Activated CD8-positive, alpha-beta memory T cell treated with anti-CD3 and anti-CD28 coated beads, Interleukin-2, amount 10 ng/mL, durations not matched to agents 7 days and 5 days (primary cell): ENCODE measurements around the gene KRTAP22-2. TPM values are rescaled to one million over a fixed set of nuclear protein-coding genes. Genes with fewer than 3 reads are reported as not detected.

Source experiments
- ATAC-seq: fragments of 150-1000 bp; cut with Tn5 transposase; one replicate; pipeline ENCODE4 v1.10.0; 2021; ENCODE audit warnings: moderate library complexity
- CTCF ChIA-PET: fragments of 350-600 bp; sonication (Branson Sonifier 250); formaldehyde crosslinking; loops from one replicate; lab custom pipeline; 2021; ENCODE audit warnings: antibody characterized with exemption; lab: Charles Lee
- DNase-seq: peaks from one replicate; pipeline ENCODE4 v3.0.0-alpha.2; 2020
- H3K27ac Mint-ChIP-seq: one replicate; pipeline ENCODE4 v1.8.0; 2021; ENCODE audit warnings: mild to moderate bottlenecking, mixed read lengths
- H3K27me3 Mint-ChIP-seq: one replicate; pipeline ENCODE4 v1.8.0; 2021; ENCODE audit warnings: mixed read lengths
- H3K36me3 Mint-ChIP-seq: one replicate; pipeline ENCODE4 v1.8.0; 2021; ENCODE audit warnings: mild to moderate bottlenecking, mixed read lengths
- H3K4me1 Mint-ChIP-seq: one replicate; pipeline ENCODE4 v1.8.0; 2021; ENCODE audit warnings: mixed read lengths
- H3K4me3 Mint-ChIP-seq: one replicate; pipeline ENCODE4 v1.8.0; 2021; ENCODE audit warnings: mild to moderate bottlenecking, moderate library complexity, mixed read lengths
- H3K9me3 Mint-ChIP-seq: one replicate; pipeline ENCODE4 v1.8.0; 2022; ENCODE audit warnings: low read depth, mixed read lengths
- total RNA-seq, 2 experiments: library from RNA; stranded (reverse); gene quantifications; one replicate each; pipeline ENCODE4 v1.2.3, GENCODE V29; 2021

Gene KRTAP22-2
- total RNA-seq, 2 experiments from 2014 or later = not detected

DNA sequence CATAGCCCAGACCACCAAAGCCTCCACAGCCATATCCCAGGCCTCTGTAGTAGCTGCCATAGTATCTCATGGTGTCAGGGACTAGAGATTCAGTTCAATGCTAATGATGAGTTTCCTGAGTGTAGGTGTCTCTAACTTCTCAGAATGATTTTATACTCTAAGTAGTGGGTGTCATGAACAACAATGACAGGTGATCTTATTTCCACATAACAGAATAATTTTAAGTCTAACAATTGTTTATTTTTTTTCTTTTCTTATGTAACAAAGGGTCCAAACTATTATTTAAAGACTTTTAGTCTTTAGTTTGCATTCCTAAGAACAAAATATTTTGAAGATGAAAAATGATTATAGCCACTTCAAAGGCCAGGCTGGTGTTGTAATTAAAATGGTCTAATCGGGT lies 48.4 kb downstream of the KRTAP22-2 start, which contains the start of gene KRTAP19-6:
Gene KRTAP19-6 (minus strand): TSS at position 101 of the 400 bp plus-strand sequence. CDS start 31 bp downstream, at position 70.
- Mint-ChIP-seq H3K27me3 (no peaks in the 10 kb centered on the region), H3K36me3 (no peaks in the 10 kb centered on the region), H3K9me3 (peaks cover 2% of the 10 kb centered on the region), H3K27ac (no peak within 1 kb of the TSS), H3K4me3 (no peak within 1 kb of the TSS), H3K4me1 (no peaks in the 10 kb centered on the region)
- CTCF ChIA-PET = no interaction called here
- ATAC-seq = no peak
- no peak for DNase-seq

Other genes starting within 250 kb of the KRTAP22-2 start
- not detected for gene KRTAP23-1, start 241.8 kb downstream of the KRTAP22-2 start, total RNA-seq
- not detected for gene KRTAP13-2, start 218.1 kb downstream of the KRTAP22-2 start, total RNA-seq
- gene KRTAP13-1, start 194.4 kb downstream of the KRTAP22-2 start, total RNA-seq = not detected
- gene KRTAP13-3, start 164.5 kb downstream of the KRTAP22-2 start, total RNA-seq = not detected
- gene KRTAP13-4, start 160.2 kb downstream of the KRTAP22-2 start, total RNA-seq = not detected
- gene KRTAP15-1, start 150.1 kb downstream of the KRTAP22-2 start, total RNA-seq = not detected
- not detected for gene KRTAP19-1, start 110.0 kb downstream of the KRTAP22-2 start, total RNA-seq
- not detected for gene KRTAP19-2, start 103.0 kb downstream of the KRTAP22-2 start, total RNA-seq
- not detected for gene KRTAP19-3, start 98.4 kb downstream of the KRTAP22-2 start, total RNA-seq
- gene KRTAP19-4, start 93.2 kb downstream of the KRTAP22-2 start, total RNA-seq = not detected
- not detected for gene KRTAP19-5, start 88.3 kb downstream of the KRTAP22-2 start, total RNA-seq
- not detected for gene KRTAP19-6, start 48.5 kb downstream of the KRTAP22-2 start, total RNA-seq
- gene KRTAP19-7, start 29.1 kb downstream of the KRTAP22-2 start, total RNA-seq = not detected
- not detected for gene KRTAP6-3, start 2.0 kb upstream of the KRTAP22-2 start, total RNA-seq
- not detected for gene KRTAP6-2, start 8.5 kb upstream of the KRTAP22-2 start, total RNA-seq
- not detected for gene KRTAP22-1, start 10.7 kb upstream of the KRTAP22-2 start, total RNA-seq
- gene KRTAP6-1, start 23.5 kb upstream of the KRTAP22-2 start, total RNA-seq = not detected
- not detected for gene KRTAP20-1, start 26.0 kb upstream of the KRTAP22-2 start, total RNA-seq
- not detected for gene KRTAP20-4, start 30.2 kb upstream of the KRTAP22-2 start, total RNA-seq
- not detected for gene KRTAP20-2, start 44.8 kb upstream of the KRTAP22-2 start, total RNA-seq
- not detected for gene KRTAP20-3, start 52.5 kb upstream of the KRTAP22-2 start, total RNA-seq
- not detected for gene KRTAP21-3, start 128.4 kb upstream of the KRTAP22-2 start, total RNA-seq
- not detected for gene KRTAP21-2, start 156.9 kb upstream of the KRTAP22-2 start, total RNA-seq
- gene KRTAP21-1, start 165.0 kb upstream of the KRTAP22-2 start, total RNA-seq = not detected
- gene KRTAP8-1, start 222.9 kb upstream of the KRTAP22-2 start, total RNA-seq = not detected
- not detected for gene KRTAP7-1, start 239.4 kb upstream of the KRTAP22-2 start, total RNA-seq